Inflammatory macrophage treated with lipopolysaccharide for 1 hour (primary cell): ENCODE measurements around the gene NAV2.
"Not testable (repeated sequence)": the region's sequence is repeated elsewhere in the genome, so short reads cannot be mapped to it uniquely, and the experiment has no call there.

ENCODE experiments used
- DNase-seq, 2 donors: peaks; one replicate each; pipeline ENCODE4 v3.0.0-alpha.2; 2020 to 2022

Gene NAV2

GRCh38 chr11:19869466-19869865, 156.8 kb downstream of the NAV2 start:
- DNase-seq, result no peak

- DNase-seq, result no peak
Observed at GRCh38 chr11:19869946-19870589, 157.4 kb downstream of the NAV2 start.

GRCh38 chr11:19871531-19871930, 158.9 kb downstream of the NAV2 start:
- DNase-seq, result no peak

GRCh38 chr11:19872512-19873145, 160.0 kb downstream of the NAV2 start:
- DNase-seq, result no peak

GRCh38 chr11:19873730-19874129, 161.1 kb downstream of the NAV2 start:
- no peak for DNase-seq

GRCh38 chr11:19874266-19874665, 161.6 kb downstream of the NAV2 start:
- DNase-seq, result no peak

- no peak for DNase-seq
Observed at GRCh38 chr11:19876750-19877149, 164.1 kb downstream of the NAV2 start.

GRCh38 chr11:19878520-19878919, 165.9 kb downstream of the NAV2 start:
- no peak for DNase-seq

- no peak for DNase-seq
Observed at GRCh38 chr11:19879307-19880087, 166.9 kb downstream of the NAV2 start.

- DNase-seq, result no peak
Observed at GRCh38 chr11:19880088-19880345, 167.4 kb downstream of the NAV2 start.

GRCh38 chr11:19881177-19881576, 168.5 kb downstream of the NAV2 start:
- DNase-seq, result no peak

- DNase-seq, result no peak
Observed at GRCh38 chr11:19882356-19882755, 169.7 kb downstream of the NAV2 start.

GRCh38 chr11:19886498-19886897, 173.9 kb downstream of the NAV2 start:
- no peak for DNase-seq

- no peak for DNase-seq
Observed at GRCh38 chr11:19887842-19888241, 175.2 kb downstream of the NAV2 start.

- no peak for DNase-seq
Observed at GRCh38 chr11:19889531-19889930, 176.9 kb downstream of the NAV2 start.

GRCh38 chr11:19890308-19890707, 177.7 kb downstream of the NAV2 start:
- no peak for DNase-seq

- DNase-seq, result no peak
Observed at GRCh38 chr11:19891022-19891421, 178.4 kb downstream of the NAV2 start.

GRCh38 chr11:19892387-19892786, 179.8 kb downstream of the NAV2 start:
- no peak for DNase-seq

GRCh38 chr11:19892876-19893275, 180.2 kb downstream of the NAV2 start:
- no peak for DNase-seq

- no peak for DNase-seq
Observed at GRCh38 chr11:19894404-19894803, 181.8 kb downstream of the NAV2 start.

- DNase-seq, result not testable (repeated sequence)
Observed at GRCh38 chr11:19895037-19895436, 182.4 kb downstream of the NAV2 start.

GRCh38 chr11:19895776-19896175, 183.1 kb downstream of the NAV2 start:
- DNase-seq, result no peak

GRCh38 chr11:19903620-19904069, 191.0 kb downstream of the NAV2 start:
- peak; percentile 75 for DNase-seq

- peak; percentile 11 to 13 for DNase-seq
Observed at GRCh38 chr11:19905280-19905853, 192.7 kb downstream of the NAV2 start.
